ENCODE measurements around the gene KLRF2. TPM values are rescaled to one million over a fixed set of nuclear protein-coding genes. Genes with fewer than 3 reads are reported as not detected.

Gene KLRF2
- total RNA-seq, 1 donor from 2014 or later = not detected

DNA sequence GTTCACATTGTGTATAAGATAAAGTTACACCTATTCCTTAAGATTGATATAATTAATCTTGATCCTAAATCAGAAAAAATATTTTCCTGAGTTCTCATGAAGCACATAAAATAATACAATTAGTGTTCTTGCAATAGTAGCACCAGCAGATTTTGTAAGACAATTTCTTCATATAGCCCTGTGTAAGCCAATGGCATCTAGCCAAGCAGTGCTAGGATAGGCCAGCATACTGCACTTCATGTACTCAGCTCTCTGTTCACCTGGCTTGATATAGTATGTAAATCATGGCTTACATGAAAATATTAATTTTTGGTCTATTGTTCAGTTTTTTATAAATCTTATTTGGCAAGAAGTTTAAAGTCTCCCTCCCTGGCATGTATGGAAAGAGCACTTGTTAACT lies 1.9 kb downstream of the KLRF2 start:
- Histone ChIP-seq H3K27ac (no peak overlapping the region), H3K4me1 (no peaks in the 10 kb centered on the region), H3K9me3 (ENCODE audit: low read depth) (no peaks in the 10 kb centered on the region), H3K4me3 (no peak overlapping the region), H3K9ac (no peak overlapping the region), H2AFZ (replicated peaks) (no peak overlapping the region), H3K4me2 (no peak overlapping the region), H3F3A (ENCODE audit: low read depth) (peaks cover 8% of the 10 kb centered on the region), H4K20me1 (ENCODE audit: low read depth) (no peaks in the 10 kb centered on the region), H3K27me3 (no peaks in the 10 kb centered on the region), H3K36me3 (no peaks in the 10 kb centered on the region), H3K79me2 (ENCODE audit: low read depth) (no peaks in the 10 kb centered on the region)
- no peak for TF ChIP-seq EZH2phosphoT487 (IDR thresholded peaks at IDR 0.05)
- TF ChIP-seq, protein P1, sequence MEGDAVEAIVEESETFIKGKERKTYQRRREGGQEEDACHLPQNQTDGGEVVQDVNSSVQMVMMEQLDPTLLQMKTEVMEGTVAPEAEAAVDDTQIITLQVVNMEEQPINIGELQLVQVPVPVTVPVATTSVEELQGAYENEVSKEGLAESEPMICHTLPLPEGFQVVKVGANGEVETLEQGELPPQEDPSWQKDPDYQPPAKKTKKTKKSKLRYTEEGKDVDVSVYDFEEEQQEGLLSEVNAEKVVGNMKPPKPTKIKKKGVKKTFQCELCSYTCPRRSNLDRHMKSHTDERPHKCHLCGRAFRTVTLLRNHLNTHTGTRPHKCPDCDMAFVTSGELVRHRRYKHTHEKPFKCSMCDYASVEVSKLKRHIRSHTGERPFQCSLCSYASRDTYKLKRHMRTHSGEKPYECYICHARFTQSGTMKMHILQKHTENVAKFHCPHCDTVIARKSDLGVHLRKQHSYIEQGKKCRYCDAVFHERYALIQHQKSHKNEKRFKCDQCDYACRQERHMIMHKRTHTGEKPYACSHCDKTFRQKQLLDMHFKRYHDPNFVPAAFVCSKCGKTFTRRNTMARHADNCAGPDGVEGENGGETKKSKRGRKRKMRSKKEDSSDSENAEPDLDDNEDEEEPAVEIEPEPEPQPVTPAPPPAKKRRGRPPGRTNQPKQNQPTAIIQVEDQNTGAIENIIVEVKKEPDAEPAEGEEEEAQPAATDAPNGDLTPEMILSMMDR (IDR thresholded peaks at IDR 0.05) = no peak
- no peak for TF ChIP-seq EZH2 (IDR thresholded peaks at IDR 0.05)
- no peaks in the 10 kb centered on the region for H3K36me3 Mint-ChIP-seq
- no peaks in the 10 kb centered on the region for H3K27me3 Mint-ChIP-seq (ENCODE audit: insufficient read depth, low read depth)
- no peaks in the 10 kb centered on the region for H3K9me3 Mint-ChIP-seq
- no peaks in the 10 kb centered on the region for H3K4me1 Mint-ChIP-seq
- no peak overlapping the region for H3K27ac Mint-ChIP-seq
- no peak overlapping the region for H3K4me3 Mint-ChIP-seq
- DNase-seq (ENCODE audit: low spot score) = no peak

DNA sequence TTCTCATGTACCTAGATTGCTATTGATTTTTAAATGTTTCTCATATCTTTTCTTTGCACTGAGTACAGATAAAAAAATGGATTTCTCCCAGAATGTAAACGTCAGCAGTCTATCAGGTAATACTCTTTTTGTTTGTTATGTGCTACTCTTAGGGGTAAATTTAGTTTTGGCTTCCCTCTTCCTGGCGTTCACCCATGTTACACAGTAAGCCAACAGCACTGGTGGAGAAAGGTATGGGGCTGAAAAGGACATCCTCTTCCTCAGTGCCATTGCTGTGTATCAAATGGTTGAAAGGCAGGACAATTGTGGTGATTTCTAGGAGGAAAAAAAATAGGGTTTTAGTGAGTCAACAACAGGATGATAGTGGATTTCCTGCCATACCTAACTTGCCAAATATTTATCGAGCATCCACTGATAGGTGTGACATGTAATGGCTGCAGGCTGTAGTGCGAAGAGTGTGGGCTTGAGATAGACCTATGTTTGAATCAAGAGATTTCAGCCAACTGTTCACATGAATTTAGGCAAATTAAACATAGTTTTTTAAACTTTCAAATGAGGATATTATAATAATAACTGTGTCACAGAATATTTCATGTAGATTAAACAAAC lies 7.5 kb downstream of the KLRF2 start:
- H3K4me1 ChIP-seq = no peaks in the 10 kb centered on the region
- H3K9ac ChIP-seq = no peak overlapping the region
- H3K27ac Mint-ChIP-seq = no peak overlapping the region
- no peak overlapping the region for H3K27ac ChIP-seq
- no peaks in the 10 kb centered on the region for H3K4me1 Mint-ChIP-seq
- H3K27me3 ChIP-seq = no peaks in the 10 kb centered on the region
- H3K9me3 Mint-ChIP-seq = no peaks in the 10 kb centered on the region
- no peaks in the 10 kb centered on the region for H3K27me3 Mint-ChIP-seq (ENCODE audit: insufficient read depth, low read depth)
- no peaks in the 10 kb centered on the region for H3K36me3 ChIP-seq
- H3F3A ChIP-seq (ENCODE audit: low read depth) = peaks cover 6% of the 10 kb centered on the region
- H3K4me3 Mint-ChIP-seq = no peak overlapping the region
- no peak overlapping the region for H3K4me2 ChIP-seq
- peaks cover 3% of the 10 kb centered on the region for H4K20me1 ChIP-seq (ENCODE audit: low read depth)
- no peaks in the 10 kb centered on the region for H3K36me3 Mint-ChIP-seq
- DNase-seq (ENCODE audit: low spot score) = no peak
- no peak overlapping the region for H2AFZ ChIP-seq (replicated peaks)
- H3K4me3 ChIP-seq = no peak overlapping the region
- H3K9me3 ChIP-seq (ENCODE audit: low read depth) = no peaks in the 10 kb centered on the region
- TF ChIP-seq EZH2phosphoT487 (IDR thresholded peaks at IDR 0.05) = no peak
- no peaks in the 10 kb centered on the region for H3K79me2 ChIP-seq (ENCODE audit: low read depth)

DNA sequence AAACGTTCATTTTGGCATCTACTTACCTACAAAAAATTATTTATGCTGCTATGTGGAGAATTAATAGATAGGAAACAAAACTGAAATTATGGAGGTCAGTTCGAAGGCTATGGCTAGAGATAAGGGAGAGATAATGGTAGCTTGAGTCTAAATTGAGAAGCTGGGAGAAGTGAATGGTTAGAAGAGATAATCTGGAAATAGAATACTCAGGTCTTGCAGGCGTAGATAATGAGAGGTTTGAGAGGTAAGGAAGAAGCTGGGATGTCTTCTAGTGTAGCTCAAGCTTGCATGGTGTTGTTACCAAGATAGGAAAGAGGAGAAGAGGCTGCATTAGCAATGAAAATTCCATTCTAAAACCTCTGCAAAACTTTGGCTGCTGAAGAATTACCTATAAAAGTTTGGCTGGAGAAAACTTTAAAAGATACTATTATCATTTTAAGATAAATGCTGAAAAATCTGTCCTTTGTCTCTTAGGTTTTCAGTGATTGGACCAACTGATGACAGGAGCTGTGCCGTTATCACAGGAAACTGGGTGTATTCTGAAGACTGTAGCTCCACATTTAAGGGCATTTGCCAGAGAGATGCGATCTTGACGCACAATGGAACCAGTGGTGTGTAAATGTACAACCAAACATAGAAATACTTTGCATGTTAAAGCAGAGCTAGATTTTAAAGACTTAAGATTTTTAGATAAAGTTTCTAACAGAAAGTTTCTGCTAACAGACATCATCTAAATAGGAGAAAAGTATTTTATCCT lies 14.1 kb downstream of the KLRF2 start:
- no peak for DNase-seq (ENCODE audit: low spot score)
- Mint-ChIP-seq H3K36me3 (no peaks in the 10 kb centered on the region), H3K4me1 (no peaks in the 10 kb centered on the region), H3K27me3 (ENCODE audit: insufficient read depth, low read depth) (peaks cover 2% of the 10 kb centered on the region), H3K27ac (no peak overlapping the region), H3K4me3 (no peak overlapping the region), H3K9me3 (no peaks in the 10 kb centered on the region)
- no peaks in the 10 kb centered on the region for H3K9me3 ChIP-seq (ENCODE audit: low read depth)
- no peaks in the 10 kb centered on the region for H3K27me3 ChIP-seq
- no peak overlapping the region for H2AFZ ChIP-seq (replicated peaks)
- H3K9ac ChIP-seq = no peak overlapping the region
- H3F3A ChIP-seq (ENCODE audit: low read depth) = peaks cover 18% of the 10 kb centered on the region
- H3K4me1 ChIP-seq = peaks cover 22% of the 10 kb centered on the region
- no peak overlapping the region for H3K4me3 ChIP-seq
- TF ChIP-seq, protein P1 (IDR thresholded peaks at IDR 0.05) = no peak
- no peak for TF ChIP-seq EZH2phosphoT487 (IDR thresholded peaks at IDR 0.05)
- TF ChIP-seq EZH2 (IDR thresholded peaks at IDR 0.05) = no peak
- H3K4me2 ChIP-seq = no peak overlapping the region
- H4K20me1 ChIP-seq (ENCODE audit: low read depth) = peaks cover 34% of the 10 kb centered on the region
- peaks cover 16% of the 10 kb centered on the region for H3K79me2 ChIP-seq (ENCODE audit: low read depth)
- no peak overlapping the region for H3K27ac ChIP-seq
- H3K36me3 ChIP-seq = peaks cover 4% of the 10 kb centered on the region

DNA sequence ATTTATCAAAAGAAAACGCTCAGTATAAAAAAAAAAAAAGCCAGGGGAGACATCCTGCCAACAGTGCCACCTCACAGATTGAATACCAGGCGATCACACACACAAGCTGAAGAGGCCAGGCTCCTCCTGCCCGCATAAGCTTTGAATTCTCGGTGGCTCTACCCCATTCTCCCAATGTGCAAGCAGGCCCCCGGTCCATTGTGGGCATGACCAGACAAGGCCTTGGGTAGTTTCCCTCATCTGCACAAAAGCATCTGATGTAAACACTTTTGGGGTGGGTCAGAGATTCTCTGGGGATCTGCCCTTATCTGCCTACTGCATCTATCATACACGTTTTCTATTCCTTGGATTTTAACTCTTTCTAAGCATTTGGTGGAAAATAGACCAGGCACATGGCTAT lies 16.2 kb downstream of the KLRF2 start:
- no peak overlapping the region for H3K27ac ChIP-seq
- peaks cover 42% of the 10 kb centered on the region for H3K4me1 ChIP-seq
- no peaks in the 10 kb centered on the region for H3K4me1 Mint-ChIP-seq
- H3K27me3 ChIP-seq = no peaks in the 10 kb centered on the region
- H3K9me3 ChIP-seq (ENCODE audit: low read depth) = no peaks in the 10 kb centered on the region
- H2AFZ ChIP-seq (replicated peaks) = no peak overlapping the region
- no peak for DNase-seq (ENCODE audit: low spot score)
- no peak overlapping the region for H3K4me3 Mint-ChIP-seq
- peaks cover 35% of the 10 kb centered on the region for H3F3A ChIP-seq (ENCODE audit: low read depth)
- H3K27ac Mint-ChIP-seq = no peak overlapping the region
- peaks cover 38% of the 10 kb centered on the region for H3K79me2 ChIP-seq (ENCODE audit: low read depth)
- TF ChIP-seq EZH2phosphoT487 (IDR thresholded peaks at IDR 0.05) (no peak), EZH2 (IDR thresholded peaks at IDR 0.05) (no peak)
- TF ChIP-seq, protein P1 (IDR thresholded peaks at IDR 0.05) = no peak
- no peak overlapping the region for H3K4me3 ChIP-seq
- peaks cover 3% of the 10 kb centered on the region for H3K9me3 Mint-ChIP-seq
- no peak overlapping the region for H3K4me2 ChIP-seq
- H3K9ac ChIP-seq = no peak overlapping the region
- peaks cover 4% of the 10 kb centered on the region for H3K36me3 ChIP-seq
- H4K20me1 ChIP-seq (ENCODE audit: low read depth) = peaks cover 52% of the 10 kb centered on the region
- H3K27me3 Mint-ChIP-seq (ENCODE audit: insufficient read depth, low read depth) = peaks cover 2% of the 10 kb centered on the region
- H3K36me3 Mint-ChIP-seq = no peaks in the 10 kb centered on the region
